ENCODE results near the gene AFF4. TPM values are rescaled to one million over a fixed set of nuclear protein-coding genes. Genes with fewer than 3 reads are reported as not detected.
"Not testable (repeated sequence)": the region's sequence is repeated elsewhere in the genome, so short reads cannot be mapped to it uniquely, and the experiment has no call there.

AFF4 gene, protein sequence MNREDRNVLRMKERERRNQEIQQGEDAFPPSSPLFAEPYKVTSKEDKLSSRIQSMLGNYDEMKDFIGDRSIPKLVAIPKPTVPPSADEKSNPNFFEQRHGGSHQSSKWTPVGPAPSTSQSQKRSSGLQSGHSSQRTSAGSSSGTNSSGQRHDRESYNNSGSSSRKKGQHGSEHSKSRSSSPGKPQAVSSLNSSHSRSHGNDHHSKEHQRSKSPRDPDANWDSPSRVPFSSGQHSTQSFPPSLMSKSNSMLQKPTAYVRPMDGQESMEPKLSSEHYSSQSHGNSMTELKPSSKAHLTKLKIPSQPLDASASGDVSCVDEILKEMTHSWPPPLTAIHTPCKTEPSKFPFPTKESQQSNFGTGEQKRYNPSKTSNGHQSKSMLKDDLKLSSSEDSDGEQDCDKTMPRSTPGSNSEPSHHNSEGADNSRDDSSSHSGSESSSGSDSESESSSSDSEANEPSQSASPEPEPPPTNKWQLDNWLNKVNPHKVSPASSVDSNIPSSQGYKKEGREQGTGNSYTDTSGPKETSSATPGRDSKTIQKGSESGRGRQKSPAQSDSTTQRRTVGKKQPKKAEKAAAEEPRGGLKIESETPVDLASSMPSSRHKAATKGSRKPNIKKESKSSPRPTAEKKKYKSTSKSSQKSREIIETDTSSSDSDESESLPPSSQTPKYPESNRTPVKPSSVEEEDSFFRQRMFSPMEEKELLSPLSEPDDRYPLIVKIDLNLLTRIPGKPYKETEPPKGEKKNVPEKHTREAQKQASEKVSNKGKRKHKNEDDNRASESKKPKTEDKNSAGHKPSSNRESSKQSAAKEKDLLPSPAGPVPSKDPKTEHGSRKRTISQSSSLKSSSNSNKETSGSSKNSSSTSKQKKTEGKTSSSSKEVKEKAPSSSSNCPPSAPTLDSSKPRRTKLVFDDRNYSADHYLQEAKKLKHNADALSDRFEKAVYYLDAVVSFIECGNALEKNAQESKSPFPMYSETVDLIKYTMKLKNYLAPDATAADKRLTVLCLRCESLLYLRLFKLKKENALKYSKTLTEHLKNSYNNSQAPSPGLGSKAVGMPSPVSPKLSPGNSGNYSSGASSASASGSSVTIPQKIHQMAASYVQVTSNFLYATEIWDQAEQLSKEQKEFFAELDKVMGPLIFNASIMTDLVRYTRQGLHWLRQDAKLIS
- total RNA-seq: 59.1 TPM
- long read RNA-seq, partial matches to known transcripts: 3 of 10 reads
- long read RNA-seq, other reads (novel, unspliced or antisense): 5 of 10 reads

- intact Hi-C loops (cut with DNase I): loop anchor here (1.0 to 5.0 kb wide), 4 partner anchors 63 to 136 kb away; partner anchors contain the start of genes GDF9, UQCRQ and ZCCHC10
- peak; percentile 99 for DNase-seq (ENCODE audit: low spot score)
Measured at GRCh38 chr5:132963171-132964104, at the start of gene AFF4. Gene AFF4, minus strand, starts transcription at chr5:132963634. Its CDS starts 26,445 bp downstream, at chr5:132937189.

GRCh38 chr5:133008455-133008854 lies 45.0 kb upstream of the AFF4 start:
- intact Hi-C loops (cut with DNase I): not testable (repeated sequence)

GRCh38 chr5:133006653-133007052 lies 43.2 kb upstream of the AFF4 start:
- no peak for DNase-seq (ENCODE audit: low spot score)
- intact Hi-C loops (cut with DNase I): no loop called here

More at GRCh38 chr5:133008455-133008854, 45.0 kb upstream of the AFF4 start:
- not testable (repeated sequence) for DNase-seq (ENCODE audit: low spot score)

- intact Hi-C loops (cut with DNase I): no loop called here
- no peak for DNase-seq (ENCODE audit: low spot score)
Measured at GRCh38 chr5:132999246-132999645, 35.8 kb upstream of the AFF4 start.

DNA sequence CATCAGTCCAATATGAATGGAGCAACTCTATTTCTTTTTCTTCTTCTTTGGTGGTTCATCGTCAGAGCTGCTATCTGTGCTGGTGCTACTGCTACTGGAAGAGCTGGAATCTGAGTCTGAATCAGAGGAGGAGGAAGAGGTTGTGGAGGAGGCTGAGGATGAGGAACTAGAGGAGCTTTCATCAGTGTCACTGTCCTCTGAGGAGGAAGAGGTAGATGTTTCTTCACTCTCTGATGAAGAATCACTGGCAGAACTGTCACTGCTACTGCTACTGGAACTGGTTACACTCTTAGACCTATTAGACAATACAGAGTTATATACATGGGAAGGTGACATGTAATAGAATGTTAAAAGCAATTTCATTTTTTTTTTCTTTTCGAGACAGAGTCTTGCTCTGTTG lies 35.1 kb upstream of the AFF4 start:
- DNase-seq (ENCODE audit: low spot score): no peak
- intact Hi-C loops (cut with DNase I): no loop called here

GRCh38 chr5:132996307-132996706 lies 32.9 kb upstream of the AFF4 start:
- intact Hi-C loops (cut with DNase I): no loop called here

DNA sequence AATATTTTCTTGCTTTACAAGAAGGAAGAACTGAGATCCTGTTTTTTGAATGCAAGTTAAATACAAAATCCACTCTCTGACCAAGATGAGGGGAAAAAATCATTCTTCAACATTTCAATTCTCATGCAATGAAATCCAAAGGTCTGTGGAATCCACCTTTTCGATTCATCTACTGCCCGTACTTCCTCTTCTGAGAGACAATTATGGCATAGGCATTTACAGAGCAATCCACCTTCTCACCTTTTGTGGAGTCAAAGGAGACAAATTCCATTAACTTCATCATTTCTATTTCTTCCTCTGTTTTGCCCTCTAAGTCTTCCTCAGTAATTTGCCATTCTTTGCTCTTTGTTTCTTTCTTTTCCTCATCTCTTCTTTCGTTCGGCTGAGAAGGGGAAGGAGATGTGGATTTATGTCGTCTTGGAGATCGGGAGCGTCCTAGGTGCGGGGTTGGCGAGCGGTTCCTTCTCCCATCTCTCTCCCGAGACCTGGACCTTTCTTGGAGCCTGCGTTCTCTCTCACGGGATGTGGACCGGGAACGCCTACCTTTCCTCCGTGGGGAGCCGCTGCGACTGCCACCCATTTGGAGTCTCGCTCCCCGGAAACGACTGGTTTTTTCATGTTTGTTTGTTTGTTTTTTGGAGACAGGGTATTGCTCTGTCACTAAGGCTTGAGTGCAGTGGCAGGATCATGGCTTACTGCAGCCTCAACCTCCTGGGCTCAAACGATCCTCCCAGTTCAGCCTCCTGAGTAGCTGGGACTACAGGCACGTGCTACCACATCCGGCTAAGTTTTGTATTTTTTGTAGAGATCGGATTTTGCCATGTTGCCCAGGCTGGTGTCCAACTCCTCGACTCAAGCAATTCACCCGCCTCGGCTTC lies 24.3 kb upstream of the AFF4 start:
- DNase-seq (ENCODE audit: low spot score): no peak
- intact Hi-C loops (cut with DNase I): no loop called here

More at GRCh38 chr5:132996307-132996706, 32.9 kb upstream of the AFF4 start:
- no peak for DNase-seq (ENCODE audit: low spot score)

GRCh38 chr5:132982971-132983370 lies 19.5 kb upstream of the AFF4 start:
- DNase-seq (ENCODE audit: low spot score); intact Hi-C loops (cut with DNase I): not testable (repeated sequence)

DNA sequence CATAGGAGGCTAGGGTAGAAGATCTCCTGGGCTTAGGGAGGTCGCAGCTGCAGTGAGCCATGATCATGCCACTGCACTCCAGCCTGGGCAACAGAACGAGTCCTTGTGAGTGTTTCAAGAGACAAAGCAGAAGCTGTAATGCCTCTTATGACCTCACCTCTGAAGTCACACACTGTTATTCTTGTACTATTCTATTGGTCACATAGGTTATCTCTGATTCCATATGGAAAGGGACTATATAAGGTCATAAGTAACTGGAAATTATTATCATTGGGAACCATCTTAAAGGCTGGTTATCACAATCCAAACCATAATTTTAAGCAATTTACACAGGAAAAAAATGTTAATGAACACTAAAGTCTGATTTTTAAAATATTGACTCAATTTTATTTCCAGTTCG lies 17.9 kb upstream of the AFF4 start:
- intact Hi-C loops (cut with DNase I): no loop called here

DNA sequence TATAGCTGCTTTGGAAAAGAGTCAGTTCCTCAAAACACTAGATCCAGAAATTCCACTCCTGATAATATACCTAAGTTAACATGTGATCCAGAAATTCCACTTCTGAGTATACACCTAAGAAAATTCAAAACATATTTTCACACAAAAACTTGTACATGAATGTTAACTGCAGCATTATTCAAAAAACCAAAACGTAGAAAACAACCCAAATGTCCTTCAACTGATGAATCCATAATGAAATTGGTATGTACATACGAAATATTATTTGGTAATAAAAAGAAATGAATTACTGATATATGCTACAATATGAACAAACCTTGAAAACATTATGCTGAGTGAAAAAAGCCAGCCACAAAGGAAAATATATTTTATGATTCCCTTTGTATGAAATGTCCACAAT lies 16.5 kb upstream of the AFF4 start:
- DNase-seq (ENCODE audit: low spot score): no peak
- intact Hi-C loops (cut with DNase I): no loop called here

More for the DNA sequence above, 17.9 kb upstream of the AFF4 start:
- DNase-seq (ENCODE audit: low spot score): no peak

- no peak for DNase-seq (ENCODE audit: low spot score)
- intact Hi-C loops (cut with DNase I): no loop called here
Measured at GRCh38 chr5:132979367-132979940, 16.0 kb upstream of the AFF4 start.

DNA sequence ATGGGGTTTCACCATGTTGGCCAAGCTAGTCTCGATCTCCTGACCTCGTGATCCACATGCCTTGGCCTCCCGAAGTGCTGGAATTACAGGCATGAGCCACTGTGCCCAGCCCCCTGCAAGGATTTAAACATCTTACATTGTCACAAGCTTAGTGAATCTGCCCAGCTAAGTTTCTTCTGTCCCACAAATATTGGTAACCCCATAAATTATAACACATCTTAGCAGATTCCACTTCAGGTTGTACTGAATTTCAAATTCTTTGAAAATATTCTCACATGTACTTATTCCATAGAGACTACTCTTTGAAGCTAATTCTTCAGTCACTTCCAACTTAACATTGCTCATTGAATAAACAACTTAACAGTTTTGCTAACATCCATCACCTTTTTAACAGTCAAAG lies 13.4 kb upstream of the AFF4 start:
- no peak for DNase-seq (ENCODE audit: low spot score)

DNA sequence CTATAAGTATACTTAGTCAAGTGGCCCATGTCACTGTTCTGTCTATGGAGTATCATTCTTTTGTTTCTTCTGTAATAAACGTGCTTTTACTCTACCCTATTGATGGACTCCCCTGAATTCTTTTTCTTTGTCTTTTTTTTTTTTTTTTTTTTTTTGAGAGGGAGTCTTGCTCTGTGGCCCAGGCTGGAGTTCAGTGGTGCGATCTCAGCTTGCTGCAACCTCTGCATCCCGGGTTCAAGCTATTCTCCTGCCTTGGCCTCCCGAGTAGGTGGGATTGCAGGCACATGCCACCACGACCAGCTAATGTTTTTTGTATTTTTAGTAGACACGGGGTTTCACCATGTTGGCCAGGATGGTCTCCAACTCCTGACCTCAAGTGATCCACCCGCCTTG lies 9.0 kb upstream of the AFF4 start:
- intact Hi-C loops (cut with DNase I): not testable (repeated sequence)

More for the DNA sequence above, 13.4 kb upstream of the AFF4 start:
- intact Hi-C loops (cut with DNase I): no loop called here

GRCh38 chr5:132971483-132972435 lies 8.3 kb upstream of the AFF4 start:
- DNase-seq (ENCODE audit: low spot score): no peak
- intact Hi-C loops (cut with DNase I): no loop called here

More for the DNA sequence above, 9.0 kb upstream of the AFF4 start:
- DNase-seq (ENCODE audit: low spot score): not testable (repeated sequence)

DNA sequence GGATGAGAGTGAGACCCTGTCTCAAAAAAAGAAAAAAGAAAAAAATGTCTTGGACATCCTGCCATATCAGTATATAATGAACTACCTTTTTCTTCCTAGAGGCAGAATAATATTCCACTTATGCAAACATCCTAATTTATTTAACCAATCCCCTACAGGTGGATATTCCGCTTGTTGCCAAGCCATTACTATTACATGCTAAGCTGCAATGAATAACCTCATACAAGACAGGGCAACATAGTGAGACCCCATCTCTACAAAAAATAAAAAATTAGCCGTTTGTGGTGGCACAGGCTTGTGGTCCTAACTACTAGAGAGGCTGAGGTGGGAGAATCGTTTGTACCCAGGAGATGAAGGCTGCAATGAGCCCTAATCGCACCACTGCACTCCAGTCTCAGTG lies 1.7 kb upstream of the AFF4 start:
- intact Hi-C loops (cut with DNase I): no loop called here
- no peak for DNase-seq (ENCODE audit: low spot score)

DNA sequence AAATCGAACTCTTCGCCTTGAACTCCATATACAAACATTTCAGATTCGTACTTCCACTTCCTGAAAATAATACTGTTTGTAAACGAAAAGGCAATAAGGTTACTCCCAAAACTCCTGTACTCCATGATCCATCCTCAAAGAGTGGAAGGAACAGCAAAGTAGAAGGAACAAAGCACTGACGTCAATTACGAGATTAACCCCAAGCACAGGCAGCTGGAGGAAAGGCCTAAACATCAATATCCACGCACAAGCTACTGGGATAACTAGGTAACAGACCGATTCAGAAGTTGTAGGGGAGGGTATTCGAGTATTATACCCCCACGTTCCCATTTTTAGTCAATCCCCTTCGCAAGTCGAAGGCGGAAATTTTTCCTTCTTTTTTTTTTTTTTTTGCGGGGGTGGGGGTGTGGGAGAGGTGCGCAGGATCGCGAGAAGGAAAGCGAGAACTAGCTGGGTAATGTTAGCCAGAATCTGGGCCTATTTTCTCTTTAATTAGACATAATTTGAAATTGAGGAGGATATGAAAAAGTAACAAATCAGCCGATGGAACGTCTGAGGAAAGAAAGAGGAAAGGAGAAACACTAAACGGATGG lies 909 bp downstream of the AFF4 start:
- intact Hi-C loops (cut with DNase I): loop anchor here (1.0 to 5.0 kb wide), 4 partner anchors 64 to 135 kb away; partner anchors contain the start of genes GDF9, UQCRQ and ZCCHC10
- no peak for DNase-seq (ENCODE audit: low spot score)
